Umbilical cord (tissue), 2 donors: Measurements from ENCODE around the gene TENT4B. TPM values are rescaled to one million over a fixed set of nuclear protein-coding genes. Genes with fewer than 3 reads are reported as not detected.
A peak's percentile ranks its signal among the peaks of the same experiment; 100 is the strongest.
"Not testable (repeated sequence)": the region's sequence is repeated elsewhere in the genome, so short reads cannot be mapped to it uniquely, and the experiment has no call there.

Experiments used
- DNase-seq: peaks from one replicate; pipeline ENCODE4 v3.0.0-alpha.2; 2015; ENCODE audit warnings: low spot score
- total RNA-seq: library from RNA; depleted of rRNA; stranded (reverse); fragments of >200 nt; gene quantifications from one replicate; pipeline ENCODE4 v1.2.3, GENCODE V29; 2014; ENCODE audit warnings: low replicate concordance; ENCODE audit not compliant: insufficient read depth

Gene TENT4B
- total RNA-seq, 1 donor from 2014 or later, result 20.7 TPM

DNA sequence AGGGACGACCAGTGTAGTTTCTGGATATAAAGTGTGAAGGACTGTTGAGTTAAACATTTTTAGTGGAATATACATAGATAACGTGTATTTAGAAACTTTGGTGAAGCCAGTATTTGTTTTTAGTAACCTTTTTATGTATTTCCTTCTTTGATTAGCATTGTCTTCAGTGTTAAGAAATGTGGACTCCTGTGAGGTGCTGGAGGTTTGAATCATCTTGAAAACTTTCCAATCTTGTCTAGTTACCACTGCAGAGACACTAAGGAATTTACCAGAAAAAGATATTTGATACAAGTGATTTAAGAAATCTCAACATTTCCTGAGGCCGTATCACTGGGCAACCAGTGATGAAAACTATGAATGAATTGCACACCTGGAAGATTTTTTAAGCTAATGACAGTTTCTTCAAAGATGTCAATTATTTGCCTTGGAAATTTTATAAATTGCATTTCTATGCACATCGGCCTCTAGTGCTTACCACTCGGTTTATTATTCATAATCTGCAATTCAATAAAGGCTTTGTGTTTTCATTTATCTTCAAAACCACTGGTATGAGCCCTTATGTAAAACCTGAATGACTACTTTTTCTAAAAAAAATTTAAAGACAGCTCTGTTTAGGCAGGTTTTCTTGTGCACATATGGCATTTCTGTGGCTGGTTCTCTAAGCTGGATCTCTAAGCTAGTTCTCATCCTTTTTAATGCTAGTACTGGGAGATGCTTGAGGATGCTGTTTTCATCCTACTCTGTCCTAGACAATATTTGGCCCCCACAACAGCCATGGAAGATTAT, 81.9 kb downstream of the TENT4B start:
- DNase-seq, result peak; percentile 28

DNA sequence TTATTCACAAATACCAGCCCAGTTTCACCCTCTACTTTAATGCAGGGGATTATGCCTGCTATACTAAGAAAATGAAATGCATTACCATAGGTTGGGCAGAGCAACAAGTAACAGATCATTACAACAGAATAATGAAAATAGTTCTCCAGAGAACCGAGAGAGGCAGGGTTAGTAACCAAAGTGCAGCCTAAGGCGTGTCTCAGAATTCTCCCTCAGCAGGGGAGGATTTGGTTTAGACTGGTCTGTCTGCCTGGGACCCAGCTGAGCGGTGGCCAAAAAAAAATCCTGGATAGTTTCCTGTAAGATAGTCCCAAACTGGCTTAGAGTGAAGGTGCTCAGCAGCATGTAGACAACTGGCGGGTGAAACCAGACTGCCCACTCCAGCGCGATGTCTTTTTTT, 82.5 kb downstream of the TENT4B start:
- peak; percentile 62 for DNase-seq

DNA sequence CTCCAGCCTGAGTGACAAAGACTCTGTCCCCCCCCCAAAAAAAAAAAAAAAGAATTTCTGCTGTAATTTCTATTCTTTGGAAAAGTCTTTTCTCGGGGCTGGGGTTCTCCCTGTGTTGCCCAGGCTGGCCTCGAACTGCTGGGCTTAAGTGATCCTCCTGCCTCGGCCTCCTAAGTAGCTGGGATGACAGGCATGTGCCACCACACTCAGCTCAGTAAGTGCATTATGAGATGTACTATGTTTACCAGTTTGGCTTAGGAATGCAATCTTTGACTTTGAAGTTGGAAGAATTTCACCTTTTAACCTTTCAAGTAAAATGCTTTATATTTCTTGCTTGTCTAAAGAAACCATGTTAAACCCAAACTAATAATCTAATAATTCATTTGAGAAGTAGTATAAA, 85.2 kb downstream of the TENT4B start:
- no peak for DNase-seq

DNA sequence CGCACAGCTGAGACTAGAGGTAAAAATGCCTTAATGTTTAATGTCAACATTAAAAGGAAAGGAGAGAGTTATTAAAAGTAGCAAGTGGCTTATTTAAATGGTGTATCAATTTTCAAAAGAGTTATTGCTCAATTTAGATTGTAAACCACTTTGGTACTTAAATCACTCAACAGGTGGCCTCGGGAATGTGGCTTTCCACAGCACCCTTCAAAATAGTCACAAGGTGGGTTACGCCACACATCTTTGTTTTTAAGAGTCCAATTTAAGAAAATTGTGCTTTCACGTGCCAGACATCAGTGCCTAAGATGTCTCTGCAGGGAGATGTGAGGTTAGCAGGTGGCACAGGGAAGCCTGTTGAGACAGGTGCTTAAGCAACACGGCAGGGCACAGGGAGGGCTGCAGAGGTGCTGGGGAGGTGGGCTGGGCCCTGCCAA, 85.8 kb downstream of the TENT4B start:
- no peak for DNase-seq

DNA sequence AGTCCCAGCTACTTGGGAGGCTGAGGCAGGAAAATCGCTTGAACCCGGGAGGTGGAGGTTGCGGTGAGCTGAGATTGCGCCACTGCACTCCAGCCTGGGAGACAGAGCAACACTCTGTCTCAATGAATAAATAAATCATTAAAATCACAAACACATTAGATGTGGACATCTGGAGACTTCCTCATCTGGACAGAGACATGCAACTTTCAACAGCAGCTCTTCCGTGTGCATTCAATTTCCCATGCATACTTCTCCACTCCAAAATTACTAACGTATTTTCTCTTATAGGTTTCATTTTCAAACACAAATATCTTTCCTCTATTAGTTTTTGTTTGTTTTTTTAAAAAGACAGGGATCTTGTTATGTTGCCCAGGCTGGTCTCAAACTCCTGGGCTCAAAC, 89.9 kb downstream of the TENT4B start:
- DNase-seq, result not testable (repeated sequence)

DNA sequence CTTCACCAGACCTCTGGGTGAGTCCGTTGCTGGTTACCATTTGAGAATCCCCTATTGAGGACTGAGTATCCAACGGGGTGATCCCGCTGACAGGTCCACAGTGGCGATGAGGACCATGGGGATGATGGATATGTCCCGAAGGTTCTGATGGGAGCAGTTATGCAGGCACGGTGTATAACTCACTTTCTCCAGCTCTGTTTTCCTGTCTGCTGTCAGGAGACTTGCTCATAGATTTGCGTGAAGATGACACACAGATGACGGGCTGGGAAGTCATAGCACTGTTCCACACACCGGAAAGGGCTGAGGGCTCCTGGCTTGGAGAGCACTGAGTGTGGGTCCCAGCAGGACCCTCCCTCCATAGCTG, 91.0 kb downstream of the TENT4B start:
- no peak for DNase-seq

DNA sequence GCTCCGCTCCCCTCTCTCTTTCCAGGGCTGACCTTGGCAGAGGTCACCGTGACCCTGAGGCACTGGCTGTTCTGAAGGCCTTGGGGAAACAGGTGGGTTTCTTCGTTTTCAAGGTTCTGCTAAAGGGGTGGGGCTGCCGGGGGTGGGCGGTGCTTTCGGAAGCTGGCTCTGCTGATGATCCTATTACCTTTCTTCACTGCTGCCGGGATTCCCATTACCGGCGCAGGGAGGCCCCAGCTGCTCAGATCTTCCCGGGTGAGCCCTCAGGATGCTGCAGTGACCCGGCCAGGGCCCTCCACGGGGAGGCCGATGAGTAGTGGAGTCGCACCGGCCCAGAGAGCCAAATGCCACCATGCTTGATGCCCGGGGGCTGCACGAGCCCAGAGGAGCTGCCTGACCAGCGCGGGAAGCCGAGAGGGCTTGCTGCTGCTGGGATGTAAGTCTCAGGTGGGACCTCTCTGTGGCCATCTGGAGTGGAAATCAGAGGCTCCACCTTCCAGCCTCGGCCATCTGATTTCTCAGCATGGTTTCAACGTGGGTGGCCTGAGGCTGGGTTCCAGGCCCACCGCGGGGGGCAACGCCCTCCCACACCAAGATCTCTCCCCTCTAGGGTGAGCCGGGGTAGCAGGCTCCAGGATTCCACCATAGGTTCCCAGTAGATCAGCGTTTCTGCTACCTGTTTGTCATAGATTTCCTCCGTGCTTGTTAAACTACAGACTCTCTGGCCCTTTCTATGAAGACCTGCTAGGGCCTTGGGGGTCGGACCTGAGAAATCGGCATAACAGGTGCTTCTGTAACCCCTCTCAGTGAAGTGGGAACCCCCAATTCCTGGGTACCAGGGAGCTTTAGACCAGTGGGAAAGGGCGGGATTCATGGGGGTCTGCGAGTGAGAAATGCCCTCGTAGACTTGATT, 91.7 kb downstream of the TENT4B start:
- DNase-seq, result no peak

DNA sequence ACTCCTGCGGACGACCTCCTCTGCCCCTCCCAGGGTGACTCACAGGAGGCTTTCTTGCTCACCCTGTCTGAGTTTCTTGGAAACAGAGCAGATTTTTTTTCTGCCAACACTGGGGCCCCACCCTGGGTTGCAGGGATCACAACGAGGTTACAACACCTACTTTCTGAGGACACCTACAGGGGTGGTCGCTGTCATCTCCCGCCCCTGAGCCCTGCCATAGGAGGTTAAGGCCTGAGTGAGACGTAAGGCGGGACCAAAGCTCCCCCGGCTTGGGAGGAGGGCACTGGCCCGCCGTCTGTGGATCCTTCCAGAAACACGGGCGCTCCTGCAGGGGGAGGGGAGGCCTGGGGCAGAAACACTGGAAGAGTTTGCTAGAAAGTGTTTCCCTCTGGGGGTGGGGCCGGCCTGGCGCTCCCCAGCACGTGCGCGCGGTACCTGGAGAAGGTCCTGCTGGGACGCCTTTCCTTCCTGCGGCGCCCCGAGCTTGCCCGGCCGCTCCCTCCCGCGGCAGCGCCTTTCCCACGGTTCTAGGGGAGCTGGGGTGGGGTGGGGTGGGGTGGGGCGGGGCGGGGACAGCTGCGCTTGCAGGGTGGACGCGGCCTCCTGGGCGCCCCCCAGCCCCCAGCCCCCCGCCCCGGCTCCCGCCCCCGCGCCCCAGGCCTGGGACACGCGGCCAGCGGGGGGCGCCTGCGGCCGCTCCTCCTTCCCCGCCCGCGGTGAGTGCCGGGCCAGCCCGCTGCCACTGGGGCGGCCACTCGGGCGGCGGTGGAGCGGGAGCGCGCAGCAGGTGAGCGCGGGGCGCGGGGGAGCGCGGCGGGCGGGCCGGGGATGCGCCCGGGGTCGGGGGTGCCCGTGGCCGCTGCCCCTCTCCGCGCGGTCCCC, 92.6 kb downstream of the TENT4B start:
- peak; percentile 77 for DNase-seq

DNA sequence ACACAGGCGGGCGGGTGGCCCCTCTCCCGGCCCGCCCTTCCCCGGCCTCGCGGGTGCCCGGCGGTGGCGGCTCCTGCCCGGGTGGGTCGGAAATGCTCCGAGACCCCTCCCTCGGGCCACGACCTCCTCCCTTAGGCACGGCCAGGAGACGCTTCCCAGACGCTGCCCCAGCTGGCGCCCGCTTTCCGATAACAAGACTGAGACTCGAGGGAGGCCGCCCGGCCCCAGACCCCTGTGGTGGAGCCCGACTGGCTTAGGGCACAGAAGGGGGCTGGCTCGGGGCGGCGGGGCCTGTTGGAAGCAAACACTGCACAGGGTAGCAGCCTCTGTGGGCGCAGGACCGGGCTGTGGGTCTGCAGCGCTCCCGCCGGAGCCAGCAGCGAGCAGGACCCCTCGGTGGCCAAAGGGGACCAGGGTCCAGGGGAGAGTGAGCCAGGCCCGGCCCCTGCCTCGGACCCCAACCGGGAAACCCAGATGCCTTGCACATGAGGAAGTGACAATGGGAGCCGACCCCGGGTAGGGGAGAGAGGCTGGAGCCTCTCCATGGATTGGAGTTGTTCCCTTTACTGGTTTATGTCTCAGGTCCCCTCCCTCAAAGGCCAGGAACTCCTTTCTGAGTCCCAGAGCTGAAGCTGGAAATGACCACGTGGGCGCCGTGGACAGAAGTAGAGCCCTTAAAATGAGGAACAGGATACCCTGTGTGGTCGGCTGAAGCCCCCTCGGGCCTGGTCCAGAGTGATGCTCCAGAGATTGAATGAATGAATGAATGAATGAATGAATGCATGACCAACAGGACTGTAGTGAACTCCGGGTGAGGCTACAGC, 93.4 kb downstream of the TENT4B start:
- no peak for DNase-seq

DNA sequence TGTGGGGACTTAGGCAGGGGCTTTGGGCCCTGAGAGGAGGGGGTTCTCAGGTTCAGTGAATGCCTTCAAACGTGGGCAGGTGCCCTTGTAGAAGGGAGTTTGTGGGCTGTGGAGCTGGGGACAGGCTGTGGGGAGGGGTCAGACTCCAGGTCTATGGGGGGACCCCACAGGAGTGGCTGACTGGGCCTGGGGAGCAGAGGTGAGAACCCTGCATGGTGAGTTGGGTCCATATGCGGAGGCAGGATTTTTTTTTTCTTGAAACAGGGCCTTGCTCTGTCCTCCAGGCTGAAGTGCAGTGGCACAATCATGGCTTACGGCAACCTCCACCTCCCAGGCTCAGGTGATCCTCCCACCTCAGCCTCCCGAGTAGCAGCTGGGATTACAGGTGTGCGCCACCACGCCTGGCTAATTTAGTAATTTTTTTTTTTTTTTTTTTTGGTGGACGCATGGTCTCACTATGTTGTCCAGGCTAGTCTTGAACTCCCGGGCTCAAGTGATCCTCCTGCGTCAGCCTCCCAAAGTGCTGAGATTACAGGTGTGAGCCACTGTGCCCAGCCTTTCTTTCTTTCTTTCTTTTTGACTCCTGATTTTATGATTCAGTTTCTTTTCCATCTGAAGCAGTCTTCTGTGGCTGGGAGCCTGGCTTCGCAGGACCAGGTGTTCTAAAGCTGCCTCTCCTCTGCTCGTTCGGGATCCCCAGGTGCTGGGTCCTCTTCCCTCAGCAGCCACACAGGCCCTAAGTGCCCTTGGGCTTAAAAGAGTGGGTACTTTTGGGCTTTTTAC, 94.2 kb downstream of the TENT4B start:
- DNase-seq, result no peak

DNA sequence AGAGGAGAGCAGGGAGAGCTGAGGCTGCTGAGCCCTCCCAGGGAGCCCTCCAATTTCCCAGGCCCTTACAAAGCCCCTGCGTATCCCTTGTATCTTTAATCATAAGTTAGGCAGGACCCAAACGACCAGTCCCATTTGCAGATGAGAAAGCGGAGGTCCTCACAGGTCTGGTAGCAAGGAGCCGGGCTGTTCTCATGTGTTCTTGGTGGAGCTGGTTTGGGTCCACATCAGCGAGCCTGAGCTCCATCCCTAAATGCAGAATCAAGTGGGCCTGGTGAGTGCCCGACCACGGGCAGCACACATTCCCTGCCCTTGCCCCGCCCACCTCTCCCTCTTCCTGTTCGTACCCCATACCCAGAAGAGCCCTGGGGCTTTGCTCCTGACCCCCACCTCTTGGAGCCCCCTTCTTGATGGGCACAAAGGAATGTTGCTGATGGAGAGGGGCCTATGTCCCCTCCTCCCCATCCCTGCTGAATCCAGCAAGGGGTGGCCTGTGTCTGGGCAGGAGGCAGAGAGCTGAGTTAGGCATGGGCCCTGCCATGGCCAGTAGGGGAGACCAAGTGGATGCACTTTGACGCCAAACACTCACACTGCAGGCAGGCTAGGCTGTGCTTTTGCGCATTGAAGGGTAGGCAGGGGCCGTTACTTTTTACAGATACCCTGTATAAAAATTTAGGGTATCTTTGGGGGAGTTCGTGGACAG, 95.0 kb downstream of the TENT4B start:
- no peak for DNase-seq

DNA sequence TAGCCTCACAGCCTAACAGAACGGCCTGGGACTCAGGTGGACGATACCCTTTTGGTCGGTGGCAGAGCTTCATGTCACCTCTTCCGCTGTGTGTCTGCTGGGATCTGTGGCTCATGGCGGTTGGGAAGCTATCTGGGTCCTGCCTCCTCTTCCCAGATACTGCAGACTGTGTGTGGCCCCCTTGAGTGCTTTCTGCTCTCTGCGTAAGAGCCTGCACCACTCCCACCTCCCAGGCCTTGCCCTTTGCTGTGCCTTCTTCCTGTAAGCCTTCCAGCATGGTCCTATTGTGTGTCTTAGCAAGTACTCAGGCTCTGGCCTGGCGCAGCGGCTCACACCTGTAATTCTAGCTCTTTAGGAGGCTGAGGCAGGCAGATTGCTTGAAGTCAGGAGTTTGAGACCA, 95.7 kb downstream of the TENT4B start:
- no peak for DNase-seq

DNA sequence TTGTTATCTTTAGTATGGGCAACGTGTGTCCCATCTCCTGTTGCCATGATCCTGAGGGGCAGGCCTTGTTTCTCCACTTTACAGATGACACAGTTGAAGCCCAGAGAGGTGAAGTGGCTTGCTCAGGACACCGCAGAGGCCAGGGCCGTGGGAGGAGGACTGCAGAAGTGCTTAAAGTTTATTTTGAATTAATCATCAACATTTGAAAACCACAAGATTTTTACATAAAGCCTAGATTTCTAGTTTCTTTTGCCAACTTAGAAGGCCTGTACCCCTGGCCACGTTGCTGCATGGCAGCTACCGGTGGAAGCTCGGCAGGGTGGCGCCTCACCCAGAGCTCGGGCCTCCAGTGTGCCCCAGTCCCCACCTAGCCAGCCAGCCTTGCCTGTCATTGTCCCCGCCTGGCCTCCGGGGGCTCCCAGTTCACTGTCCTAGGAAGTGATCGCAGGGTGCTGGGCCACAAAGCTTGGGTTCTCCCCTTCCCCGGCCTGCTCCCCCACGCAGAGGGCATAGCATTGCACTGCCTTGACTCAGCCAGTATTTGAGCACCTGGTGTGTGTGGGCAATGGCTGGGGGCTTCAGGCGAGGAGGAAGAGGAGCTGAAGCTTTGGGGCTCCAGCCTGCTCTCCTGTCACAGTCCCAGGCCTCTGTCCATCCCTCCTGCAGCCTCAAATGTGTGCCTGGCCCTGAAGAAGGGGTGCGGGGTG, 98.4 kb downstream of the TENT4B start:
- DNase-seq, result no peak

DNA sequence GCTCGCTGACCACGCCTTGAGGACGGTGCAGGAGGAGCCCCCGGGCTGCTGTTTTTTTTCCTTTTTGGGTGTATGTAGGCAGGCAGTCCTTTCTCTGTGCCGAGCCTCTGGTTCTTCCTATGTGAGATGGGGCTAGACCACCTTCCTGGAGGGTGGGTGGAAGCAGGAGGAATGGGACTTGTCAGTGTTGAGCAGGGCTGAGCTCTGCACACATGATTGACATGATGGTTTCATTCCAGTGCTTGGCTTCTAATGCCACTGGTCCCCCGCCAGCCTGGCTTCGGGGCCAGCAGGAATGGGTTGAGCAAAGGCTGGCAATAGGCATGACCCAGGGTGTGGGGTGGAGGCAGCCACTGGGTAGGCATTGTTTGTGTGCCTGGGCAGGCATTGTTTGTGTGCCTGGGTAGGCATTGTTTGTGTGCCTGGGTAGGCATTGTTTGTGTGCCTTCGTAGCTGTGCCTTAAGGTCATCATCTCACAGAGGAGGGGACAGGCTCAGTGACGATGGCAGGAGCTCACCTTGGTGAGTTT, 99.0 kb downstream of the TENT4B start:
- no peak for DNase-seq

DNA sequence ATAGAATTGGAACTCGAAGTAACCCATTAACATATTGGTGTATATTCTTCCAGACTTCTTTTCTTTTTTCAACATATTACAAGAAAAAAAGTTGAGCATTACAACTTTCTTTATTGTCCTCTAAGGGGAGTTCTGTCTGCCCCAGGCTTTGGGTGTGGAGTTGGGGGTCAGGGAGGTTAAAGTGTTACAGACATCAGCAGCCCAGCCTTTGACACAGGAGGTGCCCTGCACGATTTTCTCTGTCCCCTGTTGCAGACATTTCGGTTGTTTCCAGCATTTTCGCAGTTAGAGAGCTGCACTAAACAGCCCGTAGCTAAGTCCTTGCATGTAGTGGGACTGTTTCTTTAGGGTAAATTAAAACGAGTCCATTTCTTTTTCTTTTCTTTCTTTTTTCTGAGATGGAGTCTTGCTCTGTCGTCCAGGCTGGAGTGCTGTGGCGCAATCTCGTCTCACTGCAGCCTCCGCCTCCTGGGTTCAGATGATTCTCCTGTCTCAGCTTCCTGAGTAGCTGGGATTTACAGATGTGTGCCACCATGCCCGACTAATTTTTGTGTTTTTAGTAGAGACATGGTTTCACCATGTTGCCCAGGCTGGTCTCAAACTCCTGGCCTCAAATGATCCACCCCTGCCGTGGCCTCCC, 99.9 kb downstream of the TENT4B start:
- DNase-seq, result no peak

DNA sequence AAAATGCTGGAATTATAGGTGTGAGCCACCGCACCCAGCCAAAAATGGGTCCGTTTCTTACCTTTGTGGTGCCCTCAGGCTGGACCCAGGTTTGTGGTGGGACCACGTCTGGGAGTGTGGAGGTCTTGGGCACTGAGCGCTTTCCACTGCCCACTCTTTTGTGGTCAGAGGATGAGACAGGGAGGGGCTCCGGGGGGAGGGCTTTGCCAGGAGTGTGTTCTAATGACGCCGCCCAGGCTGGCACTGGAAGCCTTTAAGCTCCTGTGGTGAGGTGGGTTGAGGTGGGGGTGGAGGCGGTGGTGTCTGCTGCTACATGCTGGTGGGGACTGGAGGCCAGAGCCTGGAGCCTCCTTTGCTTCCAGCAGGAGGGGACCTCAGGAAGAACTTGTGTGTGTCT, 100.4 kb downstream of the TENT4B start:
- DNase-seq, result no peak

DNA sequence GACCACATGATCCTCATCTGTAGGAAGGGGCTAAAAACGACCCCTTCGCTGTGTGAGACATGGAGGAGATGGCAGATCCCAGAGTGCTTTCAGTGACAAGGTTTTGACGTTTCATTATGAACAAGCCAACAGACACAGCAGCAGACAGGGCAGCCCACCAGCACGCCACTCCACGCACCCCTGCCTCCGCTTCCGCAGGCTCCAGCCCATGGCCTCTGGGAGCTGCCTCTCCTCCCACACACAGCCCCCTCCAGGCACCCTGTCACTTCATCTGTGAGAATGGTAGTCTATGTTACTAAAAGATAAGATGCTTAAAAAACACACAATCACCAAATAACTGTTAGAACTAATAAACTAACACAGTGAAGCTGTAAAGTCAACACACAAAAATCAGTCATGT, 101.0 kb downstream of the TENT4B start:
- DNase-seq, result no peak

DNA sequence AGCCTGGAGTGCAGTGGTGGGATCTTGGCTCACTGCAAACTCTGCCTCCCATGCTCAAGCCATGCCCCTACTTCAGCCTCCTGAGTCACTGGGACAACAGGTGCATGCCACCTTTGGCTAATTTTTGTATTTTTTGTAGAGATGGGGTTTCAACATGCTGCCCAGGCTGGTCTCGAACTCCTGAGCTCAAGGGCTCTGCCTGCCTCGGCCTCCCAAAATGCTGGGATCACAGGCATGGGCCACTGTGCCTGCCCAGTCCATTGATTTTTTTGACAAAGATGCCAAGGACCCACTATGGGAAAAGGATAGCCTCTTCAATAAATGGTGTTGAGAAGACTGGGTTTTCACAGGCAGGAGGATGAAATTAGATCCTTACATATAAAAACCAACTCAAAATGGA, 102.4 kb downstream of the TENT4B start:
- DNase-seq, result no peak
